A673 (cell line): ENCODE results near the gene ZNF57.

ENCODE experiments used
- CTCF ChIP-seq: fragments of 300-800, 200-600 bp; sonication (generic); conservative IDR thresholded peaks from 2 replicates; pipeline ENCODE4 v1.5.1; 2017; ENCODE audit warnings: low read depth, mild to moderate bottlenecking, antibody characterized with exemption, low read length, moderate library complexity, mixed read lengths
- EZH2 ChIP-seq: fragments of 200-600 bp; sonication (generic); IDR thresholded peaks from 2 replicates; pipeline ENCODE4 v1.6.1; 2017; ENCODE audit warnings: borderline replicate concordance, low read depth, mild to moderate bottlenecking, mixed read lengths, antibody characterized with exemption, low read length; ENCODE audit not compliant: poor library complexity, severe bottlenecking

- TF ChIP-seq CTCF (no peak), EZH2 (no peak)
These were observed 56.4 kb downstream of the ZNF57 start for GRCh38 chr19:2957160-2957559.
